ENCODE data around the gene TAGLN.
A peak's percentile ranks its signal among the peaks of the same experiment; 100 is the strongest.
"Not testable (repeated sequence)": the region's sequence is repeated elsewhere in the genome, so short reads cannot be mapped to it uniquely, and the experiment has no call there.

Gene TAGLN

GRCh38 chr11:117180661-117181585 is 18.2 kb upstream of the TAGLN start:
- DNase-seq (ENCODE audit: low read depth in 2 of 2), result peak; percentile 58 to 61

DNA sequence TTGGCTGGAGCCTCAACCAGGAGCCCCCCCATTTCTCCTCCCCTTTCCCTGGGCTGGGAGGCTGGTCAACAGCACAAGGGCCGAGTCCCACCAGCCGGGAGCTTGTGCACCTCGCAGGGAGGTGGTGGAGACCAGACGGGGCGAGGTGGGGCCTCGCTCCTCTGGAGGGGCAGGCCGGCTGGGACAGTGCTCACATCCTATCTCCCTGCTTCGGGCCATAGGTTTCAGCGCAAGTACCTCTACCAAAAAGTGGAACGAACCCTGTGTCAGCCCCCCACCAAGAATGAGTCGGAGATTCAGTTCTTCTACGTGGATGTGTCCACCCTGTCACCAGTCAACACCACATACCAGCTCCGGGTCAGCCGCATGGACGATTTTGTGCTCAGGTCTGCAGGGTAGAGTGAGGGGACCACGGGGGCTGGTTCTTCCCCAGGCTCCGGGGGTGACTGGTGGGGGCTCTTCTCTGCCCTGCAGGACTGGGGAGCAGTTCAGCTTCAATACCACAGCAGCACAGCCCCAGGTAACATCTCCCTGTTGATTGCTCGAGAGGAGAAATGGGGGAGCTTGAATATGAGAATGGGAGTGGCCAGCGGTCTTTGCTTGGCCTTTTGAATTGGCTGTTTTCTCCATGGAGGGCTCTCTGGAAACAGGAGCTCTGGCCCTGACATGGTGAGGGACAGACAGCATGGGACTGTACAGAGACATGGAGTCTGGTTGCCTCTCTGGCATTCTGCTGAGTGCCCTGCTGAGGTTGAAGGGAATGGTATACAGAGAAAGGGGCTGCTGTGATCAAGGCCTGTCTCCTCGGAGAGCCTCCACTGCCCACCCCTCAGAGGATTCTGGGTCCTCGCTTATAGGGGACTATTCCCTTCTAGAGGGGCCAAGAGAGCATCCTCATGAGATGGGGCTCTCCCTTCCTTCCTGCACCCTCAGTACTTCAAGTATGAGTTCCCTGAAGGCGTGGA is 17.3 kb upstream of the TAGLN start:
- no peak for DNase-seq (ENCODE audit: low read depth in 2 of 2)

- DNase-seq (ENCODE audit: low read depth in 2 of 2), result no peak
These were observed 16.6 kb upstream of the TAGLN start for GRCh38 chr11:117182551-117182935.

- not testable (repeated sequence) for DNase-seq (ENCODE audit: low read depth in 2 of 2)
These were observed 16.0 kb upstream of the TAGLN start for GRCh38 chr11:117183178-117183577.

- DNase-seq (ENCODE audit: low read depth in 2 of 2), result no peak
These were observed 15.3 kb upstream of the TAGLN start for GRCh38 chr11:117183724-117184349.

GRCh38 chr11:117185736-117186430 is 13.3 kb upstream of the TAGLN start:
- DNase-seq (ENCODE audit: low read depth in 2 of 2), result no peak

GRCh38 chr11:117186431-117186761 is 12.8 kb upstream of the TAGLN start:
- DNase-seq (ENCODE audit: low read depth in 2 of 2), result no peak

DNA sequence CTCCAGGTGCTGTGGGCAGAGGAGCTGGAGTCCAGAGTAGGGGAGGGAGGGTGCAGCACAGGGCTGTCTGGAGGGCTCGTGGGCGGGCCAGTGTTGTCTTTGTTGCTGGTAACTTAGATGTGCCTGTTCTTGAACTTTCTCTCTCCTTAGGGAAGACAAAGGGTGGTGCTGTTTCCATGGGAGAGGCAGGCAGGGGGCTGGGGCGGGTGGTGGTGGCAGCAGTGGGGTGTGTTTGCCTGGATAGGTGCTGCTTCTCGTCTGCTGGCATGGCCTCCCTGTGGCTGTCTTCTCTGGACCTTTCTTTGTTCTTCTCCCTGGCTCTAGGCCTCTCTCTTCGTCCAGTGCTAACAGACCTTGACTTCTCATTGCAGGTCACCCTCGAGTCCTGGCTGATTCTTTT is 12.2 kb upstream of the TAGLN start:
- no peak for DNase-seq (ENCODE audit: low read depth in 2 of 2)

- DNase-seq (ENCODE audit: low read depth in 2 of 2), result no peak
These were observed 11.8 kb upstream of the TAGLN start for GRCh38 chr11:117187428-117187798.

GRCh38 chr11:117187799-117188481 is 11.2 kb upstream of the TAGLN start:
- no peak for DNase-seq (ENCODE audit: low read depth in 2 of 2)

DNA sequence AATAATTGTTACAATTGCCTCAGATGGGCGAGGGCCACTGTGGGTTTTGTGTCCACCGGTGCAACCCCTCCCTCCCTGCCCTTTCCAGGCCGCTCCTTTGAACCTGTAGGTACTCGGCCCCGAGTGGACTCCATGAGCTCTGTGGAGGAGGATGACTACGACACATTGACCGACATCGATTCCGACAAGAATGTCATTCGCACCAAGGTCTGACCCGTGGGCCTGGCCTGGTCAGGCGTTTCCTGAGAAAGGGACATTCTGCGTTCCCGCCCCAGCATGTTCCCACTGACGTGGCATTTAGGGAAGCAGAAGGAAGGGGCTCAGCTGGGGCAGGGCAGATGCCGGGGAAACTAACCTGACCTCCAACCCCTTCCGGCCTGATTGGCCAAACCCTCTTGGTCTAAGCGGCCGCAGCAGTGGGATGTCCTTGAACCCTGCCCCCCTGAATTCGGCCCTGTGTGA is 10.5 kb upstream of the TAGLN start:
- DNase-seq (ENCODE audit: low read depth in 2 of 2), result no peak

DNA sequence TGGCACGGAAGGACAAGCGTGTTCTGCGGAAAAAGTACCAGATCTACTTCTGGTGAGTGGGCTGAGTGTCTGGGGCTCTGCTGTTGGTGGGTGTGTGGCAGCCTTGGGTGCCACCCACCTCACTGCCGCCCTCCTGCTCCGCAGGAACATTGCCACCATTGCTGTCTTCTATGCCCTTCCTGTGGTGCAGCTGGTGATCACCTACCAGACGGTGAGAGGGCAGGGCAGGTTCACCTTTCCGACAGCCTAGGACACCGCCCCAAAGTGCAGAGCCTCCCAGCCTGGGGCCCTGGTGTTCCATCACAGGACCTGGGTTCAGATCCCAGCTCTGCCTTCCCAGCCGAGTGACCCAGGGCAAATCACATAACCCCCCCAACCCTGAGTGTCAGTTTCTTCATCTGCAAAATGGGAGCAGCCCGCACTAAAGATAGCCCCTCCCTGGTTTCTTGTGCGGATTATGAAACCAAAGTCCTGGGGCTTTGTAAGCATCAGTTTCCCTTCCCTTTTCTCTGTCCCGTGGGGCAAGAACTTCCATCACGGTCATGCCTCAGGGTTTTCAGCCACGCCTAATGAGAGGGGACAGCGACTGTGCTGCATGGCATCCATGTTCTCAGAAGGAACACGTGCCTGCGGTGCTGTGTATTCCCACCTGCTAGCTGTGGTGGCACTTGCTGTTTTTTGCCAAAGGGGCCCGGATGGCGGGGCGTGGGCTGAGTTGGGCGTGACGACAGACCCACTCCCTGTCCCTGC is 9.8 kb upstream of the TAGLN start:
- DNase-seq (ENCODE audit: low read depth in 2 of 2), result no peak

GRCh38 chr11:117189941-117190544 is 9.1 kb upstream of the TAGLN start:
- DNase-seq (ENCODE audit: low read depth in 2 of 2), result no peak

- DNase-seq (ENCODE audit: low read depth in 2 of 2), result no peak
These were observed 7.3 kb upstream of the TAGLN start for GRCh38 chr11:117191680-117192400.

- no peak for DNase-seq (ENCODE audit: low read depth in 2 of 2)
These were observed 6.7 kb upstream of the TAGLN start for GRCh38 chr11:117192401-117192875.

DNA sequence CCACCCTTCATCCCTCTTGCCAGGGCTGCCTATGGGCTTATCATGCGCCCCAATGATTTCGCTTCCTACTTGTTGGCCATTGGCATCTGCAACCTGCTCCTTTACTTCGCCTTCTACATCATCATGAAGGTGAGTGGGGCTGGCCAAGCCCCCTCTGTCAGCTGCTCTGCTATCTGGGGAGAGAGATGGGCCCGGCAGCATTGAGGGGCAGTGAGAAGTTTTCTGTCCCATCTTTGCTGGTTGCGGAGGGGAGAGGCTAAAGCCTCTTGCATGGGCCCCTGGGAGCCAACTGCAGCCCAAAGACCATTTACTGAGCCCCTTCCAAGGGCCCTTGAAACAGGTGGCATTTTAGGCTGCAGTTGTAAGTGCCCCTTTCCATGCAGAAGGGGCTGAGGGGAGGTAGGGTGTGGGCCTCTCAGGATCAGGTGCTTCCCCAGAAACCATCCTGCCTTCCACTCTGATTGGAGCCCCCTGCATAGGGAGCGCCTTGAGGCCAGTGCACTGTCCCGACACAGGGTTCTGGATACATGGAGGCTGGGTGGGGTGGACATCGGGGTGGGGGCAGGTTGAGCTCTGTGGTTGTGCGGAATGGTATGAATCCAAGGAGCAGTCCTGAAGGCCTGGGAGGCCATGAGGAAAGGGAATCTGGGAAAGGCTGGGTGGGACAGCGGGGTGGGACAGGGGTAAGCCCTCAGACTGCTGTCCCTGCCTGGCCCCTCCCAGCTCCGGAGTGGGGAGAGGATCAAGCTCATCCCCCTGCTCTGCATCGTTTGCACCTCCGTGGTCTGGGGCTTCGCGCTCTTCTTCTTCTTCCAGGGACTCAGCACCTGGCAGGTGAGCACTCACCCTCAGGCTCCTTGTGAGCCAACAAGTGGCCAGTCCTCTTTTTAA is 5.8 kb upstream of the TAGLN start:
- DNase-seq (ENCODE audit: low read depth in 2 of 2), result no peak

DNA sequence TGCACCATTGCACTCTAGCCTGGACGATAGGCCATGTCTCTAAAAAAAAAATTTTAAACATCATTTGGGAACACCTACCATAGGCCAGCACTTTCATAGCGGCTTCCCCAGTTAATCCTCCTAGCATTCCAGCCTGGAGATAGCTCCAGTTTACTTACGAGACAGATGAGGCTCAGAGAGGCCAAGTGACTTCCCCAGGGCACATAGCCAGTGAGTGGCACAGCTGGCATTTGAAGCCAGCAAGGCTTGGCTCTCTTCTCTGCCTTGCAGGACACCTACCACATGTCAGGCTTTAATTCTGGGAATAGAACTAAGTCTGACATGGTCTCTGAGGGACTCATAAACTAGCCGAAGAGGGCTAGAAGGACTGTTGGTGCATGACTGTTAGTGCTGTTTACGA is 4.9 kb upstream of the TAGLN start:
- no peak for DNase-seq (ENCODE audit: low read depth in 2 of 2)

GRCh38 chr11:117195258-117195657 is 3.9 kb upstream of the TAGLN start:
- DNase-seq (ENCODE audit: low read depth in 2 of 2), result no peak

All from stimulated activated CD4-positive, alpha-beta T cell treated with anti-CD3 and anti-CD28 coated beads, Interleukin-15, amount 100 ng/mL, for 48 hours (primary cell).